ENCODE data around the gene ANO6.
"Not testable (repeated sequence)": the region's sequence is repeated elsewhere in the genome, so short reads cannot be mapped to it uniquely, and the experiment has no call there.

Gene ANO6

DNA sequence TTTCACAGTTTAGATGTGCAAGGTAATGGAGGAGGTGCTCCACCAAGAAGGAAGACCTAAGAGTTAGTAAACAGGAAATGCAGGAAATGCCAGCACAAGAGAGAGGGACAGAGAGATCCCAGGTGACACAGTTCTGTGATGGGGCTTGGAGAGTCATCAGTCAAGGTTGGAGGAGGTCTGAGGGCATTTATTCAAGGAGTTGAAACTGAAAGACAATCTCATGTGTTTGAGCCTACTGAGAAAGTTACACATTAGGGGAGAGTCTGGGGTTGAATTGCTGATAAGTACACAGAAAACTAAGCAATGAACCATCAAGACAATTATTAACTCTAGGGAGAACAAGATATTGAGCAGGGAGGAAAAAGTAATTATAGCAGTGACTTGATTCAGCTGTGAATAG is 138.5 kb downstream of the ANO6 start:
- DNase-seq, result no peak

DNA sequence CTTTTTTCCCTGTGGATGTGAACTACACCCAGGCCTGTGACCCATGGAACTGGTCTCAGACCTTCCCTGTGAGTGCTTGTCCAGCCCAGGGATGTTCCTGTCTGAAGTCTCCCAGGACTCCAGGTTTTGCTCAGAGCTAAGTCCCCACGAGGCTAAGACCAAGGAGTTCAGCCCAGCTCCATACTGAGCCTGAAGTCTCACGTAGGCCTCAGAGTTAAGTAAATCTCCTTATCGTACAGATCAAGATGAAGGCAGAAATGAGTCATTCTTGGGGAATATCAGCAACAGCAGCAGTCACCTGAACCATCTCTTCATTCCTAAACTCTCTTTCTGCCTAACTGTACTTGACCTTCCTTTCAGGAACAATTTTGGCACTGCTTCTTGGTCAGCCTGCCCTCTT is 139.8 kb downstream of the ANO6 start:
- no peak for DNase-seq

DNA sequence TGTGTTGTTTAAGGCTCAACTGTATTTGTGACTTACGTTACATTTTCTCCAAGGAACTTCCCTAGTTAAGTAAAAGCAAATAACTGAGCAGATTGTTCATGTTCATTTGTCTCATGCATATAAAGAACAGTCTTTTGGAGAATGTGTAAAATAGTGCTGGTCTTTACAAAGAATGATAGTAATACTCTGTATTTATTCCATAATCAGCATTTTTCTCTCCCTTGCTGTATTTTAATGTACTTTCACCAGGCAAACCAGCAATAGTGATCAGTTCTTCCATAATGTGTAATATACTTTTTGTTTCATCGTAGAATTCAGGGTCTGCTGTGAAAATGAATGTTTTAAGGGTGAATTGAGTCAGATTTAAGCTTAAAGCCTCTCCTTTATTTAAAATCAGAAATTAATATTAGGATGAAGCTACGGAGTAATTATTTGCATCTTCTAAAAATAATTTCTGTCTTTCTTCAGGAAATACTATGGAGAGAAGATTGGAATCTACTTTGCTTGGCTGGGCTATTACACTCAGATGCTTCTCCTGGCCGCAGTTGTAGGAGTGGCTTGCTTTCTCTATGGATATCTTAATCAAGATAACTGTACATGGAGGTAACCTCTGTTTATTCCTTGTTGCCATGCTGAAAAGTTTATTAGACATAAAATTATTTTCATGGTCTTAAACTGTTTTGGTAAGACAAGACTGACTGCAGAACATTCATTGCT is 141.1 kb downstream of the ANO6 start:
- no peak for DNase-seq

DNA sequence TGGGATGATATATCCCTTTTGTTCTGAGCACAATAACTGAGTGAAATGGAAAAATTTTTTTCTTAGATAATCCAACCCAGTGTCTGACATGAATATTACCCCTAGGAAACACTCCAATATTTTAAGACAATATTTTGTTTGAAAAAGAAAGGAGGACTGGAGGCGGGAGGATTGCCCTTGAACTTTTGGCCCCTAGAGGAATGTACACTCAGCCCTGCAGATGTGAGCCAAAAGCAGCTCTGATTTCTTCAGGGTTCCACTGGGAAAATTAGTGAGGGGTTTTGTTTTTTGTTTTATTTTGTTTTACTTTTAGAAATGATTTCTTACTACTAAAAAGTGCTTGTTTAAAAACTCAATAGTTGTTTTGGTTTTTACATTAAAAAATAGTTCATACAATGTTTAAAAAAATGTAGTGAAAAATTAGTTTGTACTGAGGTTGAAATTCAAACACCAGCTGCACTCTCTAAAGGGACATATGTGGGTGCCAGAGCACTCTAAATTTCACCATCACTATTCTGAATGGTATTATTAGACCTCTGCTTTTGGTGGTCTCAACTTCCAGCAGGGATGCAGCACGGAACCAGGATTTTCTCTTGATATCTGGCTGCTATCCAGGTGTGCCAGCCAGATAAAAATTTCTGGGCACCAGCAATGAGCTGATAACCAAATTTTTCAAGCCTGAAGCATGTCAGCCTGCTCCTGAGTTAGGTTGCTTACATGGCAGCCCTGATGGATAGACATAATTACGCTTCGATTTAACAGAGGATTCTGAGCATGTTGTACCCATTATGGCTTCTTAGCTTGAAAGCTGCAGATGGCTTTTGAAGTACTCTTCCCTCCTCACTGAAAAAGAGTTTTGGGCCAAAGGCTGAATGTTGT is 141.9 kb downstream of the ANO6 start:
- DNase-seq, result no peak

DNA sequence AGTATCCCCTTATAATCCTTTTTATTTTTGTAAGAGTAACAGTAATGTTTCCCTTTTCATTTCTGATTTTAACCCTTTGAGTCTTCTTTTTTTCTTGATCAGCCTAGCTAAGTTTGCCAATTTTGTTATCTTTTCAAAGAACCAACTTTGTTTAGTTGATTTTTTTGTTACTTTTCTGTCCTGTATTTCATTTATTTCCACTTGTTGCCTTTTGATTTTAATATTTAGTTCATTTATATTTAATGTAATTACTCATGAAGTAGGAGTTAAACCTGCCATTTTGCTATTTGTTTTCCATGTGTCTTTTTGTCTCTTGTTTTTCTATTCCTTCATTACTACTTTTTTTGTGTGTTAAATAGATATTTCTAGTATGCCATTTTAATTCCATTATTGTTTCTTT is 146.4 kb downstream of the ANO6 start:
- DNase-seq, result no peak

DNA sequence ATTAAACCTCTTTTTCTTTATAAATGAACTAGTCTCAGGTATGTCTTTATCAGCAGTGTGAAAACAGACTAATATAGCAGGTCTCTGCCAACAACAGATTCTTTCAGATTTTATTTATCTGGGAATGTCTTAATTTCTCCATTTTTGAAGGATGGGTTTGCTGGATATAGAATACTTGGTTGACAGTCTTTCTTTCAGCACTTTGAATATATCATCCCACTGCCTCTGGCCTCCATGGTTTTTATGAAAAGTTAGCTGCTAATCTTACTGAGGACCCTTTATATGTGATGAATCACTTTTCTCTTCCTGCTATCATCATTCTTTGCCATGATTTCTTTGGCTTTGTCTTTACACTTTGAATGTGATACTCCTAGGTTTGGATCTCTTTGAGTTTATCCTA is 148.0 kb downstream of the ANO6 start:
- no peak for DNase-seq

DNA sequence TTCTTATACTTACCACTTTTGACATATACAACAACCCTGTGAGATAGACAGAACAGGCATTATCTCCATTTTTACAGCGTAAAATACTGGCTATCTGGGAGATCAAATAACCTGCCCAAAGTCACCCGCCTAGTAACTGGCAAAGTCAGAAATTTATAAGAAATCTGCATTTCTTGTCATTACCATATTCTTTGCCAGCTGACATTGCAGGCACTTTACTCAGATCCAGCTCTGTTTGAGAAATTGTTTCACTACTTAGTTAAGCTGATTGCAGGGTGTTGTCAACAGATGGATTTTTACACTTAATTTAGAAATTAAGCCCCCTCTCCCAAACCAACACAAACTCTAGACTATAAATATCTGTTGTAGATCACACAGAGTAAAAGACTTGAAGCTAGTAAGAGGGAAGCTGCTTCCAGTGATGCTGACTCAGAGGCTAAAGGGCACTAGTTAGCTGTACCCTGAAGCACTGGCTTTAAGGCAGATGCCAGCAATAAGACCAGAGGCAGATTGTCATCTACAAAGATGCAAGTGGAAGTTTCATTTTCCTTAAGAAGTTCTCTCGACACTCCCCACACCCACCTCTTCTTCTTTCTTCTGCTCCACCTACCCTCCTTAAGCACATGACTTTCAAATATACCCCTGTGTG is 153.1 kb downstream of the ANO6 start:
- DNase-seq, result no peak

DNA sequence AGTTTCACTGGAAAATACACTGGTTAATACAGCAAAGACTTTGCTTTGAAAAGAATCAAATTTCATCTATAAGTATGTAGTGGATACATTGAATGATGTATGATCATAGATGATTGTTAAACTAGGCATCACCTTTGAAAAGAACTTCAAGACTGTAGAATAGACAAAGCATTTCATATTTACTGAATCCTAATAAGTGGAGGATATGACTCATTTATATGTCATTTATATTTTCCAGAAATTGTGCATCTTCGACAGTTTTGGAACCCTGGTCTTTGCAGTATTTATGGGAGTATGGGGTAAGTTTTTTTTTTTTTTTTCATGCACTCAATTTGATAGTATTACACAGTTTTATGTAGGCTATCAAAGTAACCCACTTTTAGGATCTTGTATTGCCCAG is 161.9 kb downstream of the ANO6 start:
- no peak for DNase-seq

DNA sequence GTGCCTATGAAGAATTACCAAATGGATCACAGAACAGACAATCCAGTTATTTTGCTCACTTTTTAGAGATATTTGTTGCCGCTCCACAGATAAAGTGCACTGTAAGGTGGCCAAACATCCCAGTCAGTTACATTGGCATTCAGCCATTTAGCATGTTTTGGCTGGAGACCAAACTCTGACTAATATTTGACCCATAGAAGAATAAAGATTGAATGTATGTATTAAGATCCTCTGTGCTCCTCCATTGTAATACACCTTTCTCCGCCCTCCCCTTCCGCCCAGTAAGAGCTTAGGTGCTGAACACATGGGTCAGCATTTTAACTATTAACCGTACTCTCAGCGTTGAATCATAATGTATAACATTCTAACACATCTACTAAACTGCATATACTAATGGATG is 163.4 kb downstream of the ANO6 start:
- DNase-seq, result no peak

DNA sequence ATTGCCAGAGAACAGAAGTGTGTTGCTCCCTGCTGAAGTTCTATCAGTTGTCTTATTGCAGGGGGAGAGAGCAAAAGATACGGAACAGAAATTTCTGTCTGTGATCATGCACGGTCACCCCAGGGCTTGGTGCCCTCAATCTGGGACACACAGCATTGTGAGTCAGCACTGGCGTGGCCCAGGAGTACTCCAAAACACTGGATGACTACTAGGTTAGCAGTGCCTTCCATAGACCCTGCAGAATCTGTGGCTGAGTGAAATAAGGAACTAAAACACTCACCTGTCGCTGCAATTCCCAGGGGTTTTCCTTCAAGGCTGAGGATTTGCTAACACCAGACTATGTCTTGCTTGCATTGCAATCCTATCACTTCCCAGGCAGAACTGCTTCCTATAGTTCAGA is 165.5 kb downstream of the ANO6 start:
- no peak for DNase-seq

DNA sequence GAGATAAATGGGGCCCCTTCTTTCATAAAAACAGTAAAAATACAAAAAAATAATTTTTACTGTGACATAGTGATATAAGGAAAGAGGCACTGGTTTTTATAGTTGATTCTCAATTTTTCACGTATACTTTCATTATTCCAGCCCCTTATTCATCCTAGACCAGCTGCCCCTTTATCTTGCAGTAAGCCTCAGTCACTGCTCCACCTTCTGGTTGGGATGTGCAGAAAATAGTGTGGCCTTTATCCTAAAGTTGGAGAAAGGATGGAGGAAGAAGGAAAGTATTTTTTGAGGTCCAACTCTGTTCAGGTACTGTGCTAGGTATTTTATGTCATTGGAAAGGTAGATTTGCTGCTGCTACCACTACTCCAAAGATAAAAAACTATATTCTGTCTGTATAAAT is 172.7 kb downstream of the ANO6 start:
- DNase-seq, result no peak

DNA sequence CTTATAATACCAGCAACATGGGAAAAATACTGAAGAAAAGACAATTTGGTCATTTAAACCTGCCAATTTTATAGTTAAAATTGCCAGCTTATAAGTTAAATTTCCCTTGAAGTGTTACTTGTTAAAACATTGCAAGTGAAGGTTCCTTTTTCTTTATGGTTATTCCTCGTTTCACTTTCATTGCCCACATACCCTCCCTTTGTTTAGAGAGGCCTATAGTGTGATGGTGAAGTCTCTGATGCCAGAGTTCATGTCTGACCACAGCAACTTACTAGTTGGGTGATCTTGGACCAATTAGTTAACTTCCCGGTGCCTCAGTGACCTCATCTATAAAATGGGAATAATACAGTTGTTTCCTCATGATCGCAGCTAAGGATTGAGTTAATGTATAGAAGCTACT is 173.5 kb downstream of the ANO6 start:
- DNase-seq, result no peak

DNA sequence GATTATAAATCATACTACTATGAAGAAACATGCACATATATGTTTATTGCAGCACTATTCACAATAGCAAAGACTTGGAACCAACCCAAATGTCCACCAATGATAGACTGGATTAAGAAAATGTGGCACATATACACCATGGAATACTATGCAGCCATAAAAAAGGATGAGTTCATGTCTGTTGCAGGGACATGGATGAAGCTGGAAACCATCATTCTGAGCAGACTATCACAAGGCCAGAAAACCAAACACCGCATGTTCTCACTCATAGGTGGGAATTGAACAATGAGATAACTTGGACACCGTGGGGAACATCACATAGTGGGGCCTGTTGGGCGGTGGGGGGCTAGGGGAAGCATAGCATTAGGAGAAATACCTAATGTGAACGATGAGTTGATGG is 181.6 kb downstream of the ANO6 start:
- DNase-seq, result not testable (repeated sequence)

DNA sequence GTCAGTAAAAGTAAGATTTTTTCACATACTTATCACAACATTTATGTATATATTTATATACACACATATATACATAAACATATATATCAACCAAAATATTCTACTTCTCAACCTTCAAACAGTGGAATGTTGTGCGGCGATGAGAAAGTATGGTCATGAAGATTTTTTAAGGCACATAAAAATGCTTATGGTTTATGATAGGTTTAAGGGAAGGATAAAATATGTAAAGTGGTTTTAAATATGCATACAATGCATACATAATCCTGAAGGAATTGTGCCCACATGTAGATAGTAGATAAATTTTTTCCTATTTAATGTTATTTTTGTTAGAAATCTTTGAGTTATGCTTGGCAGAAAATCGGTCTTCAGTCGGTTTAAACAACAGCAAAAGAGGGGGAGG is 182.7 kb downstream of the ANO6 start:
- no peak for DNase-seq

DNA sequence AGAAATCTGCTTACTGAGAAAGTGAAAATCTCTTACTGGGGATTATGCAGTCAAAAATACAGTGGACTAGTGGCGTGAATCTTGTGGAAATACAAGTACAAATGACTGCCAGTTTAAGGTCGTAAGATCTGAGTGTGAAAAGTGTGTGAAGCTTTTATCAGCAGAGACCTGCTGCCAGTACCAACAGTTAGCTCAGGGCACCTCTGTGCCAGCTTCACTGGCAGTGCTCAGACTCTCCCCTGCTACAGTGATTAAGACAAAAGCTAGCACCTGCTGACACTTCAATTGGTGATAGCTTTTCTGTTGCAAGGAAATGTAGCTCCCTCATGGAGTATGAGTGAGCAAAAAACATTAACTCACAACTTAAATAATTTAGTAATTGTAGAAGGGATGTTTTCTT is 185.1 kb downstream of the ANO6 start:
- no peak for DNase-seq

DNA sequence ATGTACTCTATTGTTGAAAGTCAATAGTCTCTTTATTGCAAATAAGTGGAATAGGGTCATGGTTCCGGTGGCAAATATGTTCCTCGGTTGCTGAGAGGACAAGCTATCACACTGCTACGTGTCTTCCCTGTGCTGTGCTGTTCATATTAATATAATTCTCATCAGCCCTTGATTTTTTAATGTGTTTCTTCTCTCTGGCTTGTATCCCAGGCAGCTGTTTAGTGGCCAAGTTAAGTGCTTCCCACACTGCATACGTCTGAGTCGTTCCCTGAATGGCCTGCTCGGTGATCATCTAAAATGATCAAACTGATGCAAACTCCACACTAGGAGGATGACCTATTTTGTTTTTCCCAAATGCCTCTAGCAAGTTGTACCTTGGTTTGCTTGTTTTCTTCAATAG is 186.4 kb downstream of the ANO6 start:
- DNase-seq, result no peak

DNA sequence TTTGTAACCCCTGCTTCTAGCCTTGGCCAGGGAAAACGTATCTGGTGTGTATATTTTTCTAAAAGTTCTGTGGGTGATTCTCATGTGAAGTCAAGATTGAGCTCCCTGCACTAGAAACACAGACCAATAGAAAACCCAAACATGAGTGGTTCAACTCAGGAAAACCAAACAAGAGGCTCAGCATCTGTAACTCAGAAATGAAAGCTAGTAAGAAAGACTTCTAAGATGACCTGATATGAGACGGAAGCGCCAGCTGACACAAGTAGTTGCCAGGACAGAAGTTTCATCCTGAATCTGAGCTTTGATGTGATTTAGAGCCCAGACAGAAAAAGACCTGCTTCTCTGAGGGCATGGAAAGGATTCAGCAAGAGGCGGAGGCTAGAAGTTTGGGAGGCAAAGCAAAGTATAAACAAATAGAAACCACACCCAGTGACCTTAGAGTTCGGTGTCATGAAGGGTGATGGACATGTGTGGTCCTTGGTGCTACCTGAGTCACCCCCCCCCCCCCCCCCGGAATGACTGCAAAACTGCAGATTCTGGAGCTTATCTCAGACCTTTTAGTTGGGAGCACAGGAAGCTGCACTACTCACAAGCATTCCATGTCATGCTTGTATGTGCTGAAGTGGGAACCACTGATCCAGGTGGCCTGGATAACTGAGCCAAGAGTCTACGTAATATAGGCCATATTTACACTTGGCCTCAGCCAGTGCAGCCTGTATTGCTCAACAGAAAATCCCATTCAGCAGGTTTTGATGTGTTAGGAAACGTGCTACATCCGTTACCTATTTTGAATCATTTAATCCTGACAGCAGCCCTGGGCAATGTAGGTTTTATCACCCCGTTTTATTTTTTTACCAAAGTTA is 191.3 kb downstream of the ANO6 start:
- no peak for DNase-seq

DNA sequence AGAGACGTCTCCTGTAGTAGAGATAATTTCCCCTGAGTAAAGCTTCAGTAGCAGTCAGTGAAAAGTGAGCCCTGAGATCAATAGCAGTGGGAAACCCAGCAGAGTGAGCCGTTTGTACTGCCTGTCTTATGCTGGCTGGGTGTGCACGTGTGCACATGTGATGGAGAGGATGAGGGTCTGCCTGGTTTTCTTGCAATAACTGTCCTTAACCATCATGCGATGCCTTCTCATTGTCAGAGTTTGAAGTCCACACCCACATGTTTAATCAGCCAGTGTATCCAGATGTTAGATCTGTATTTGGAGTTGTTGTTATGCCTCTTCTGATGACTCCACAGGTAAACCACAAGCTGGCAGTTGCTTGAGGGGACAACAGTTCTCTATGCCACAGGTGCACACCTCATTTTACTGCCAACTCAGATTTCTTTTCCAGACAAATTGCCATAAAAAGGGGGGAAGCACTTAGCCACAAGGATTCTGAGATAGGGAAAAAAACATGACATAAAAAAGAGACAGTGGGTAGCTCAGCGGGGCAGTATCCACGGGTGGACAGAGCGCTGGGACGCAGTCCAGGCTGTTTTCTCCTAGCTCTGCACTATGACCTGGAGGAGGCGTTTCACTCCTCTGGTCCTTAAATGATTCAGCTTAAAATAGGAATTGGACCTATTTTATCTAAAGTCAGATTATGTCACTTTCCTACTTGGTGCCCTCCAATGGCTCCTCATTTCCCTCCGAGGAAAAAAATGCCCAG is 192.3 kb downstream of the ANO6 start:
- DNase-seq, result no peak

DNA sequence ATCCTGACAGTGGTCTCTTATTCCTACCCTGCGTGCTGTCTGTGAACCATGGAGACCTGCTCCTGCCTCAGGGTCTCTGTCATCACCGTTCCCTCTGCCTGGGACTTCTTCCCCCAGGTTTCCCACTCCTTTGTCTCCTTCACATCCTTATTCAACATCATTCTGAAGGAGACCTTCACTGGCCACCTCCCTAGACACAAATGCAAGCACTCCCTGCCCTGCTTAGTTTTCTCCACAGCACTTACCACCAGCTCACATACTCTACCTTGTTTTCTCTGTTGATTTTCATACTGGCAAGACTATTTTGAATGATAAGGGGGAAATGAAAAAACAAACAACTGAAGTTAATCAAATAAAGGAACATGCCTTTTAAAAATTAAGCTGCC is 192.8 kb downstream of the ANO6 start:
- DNase-seq, result no peak

DNA sequence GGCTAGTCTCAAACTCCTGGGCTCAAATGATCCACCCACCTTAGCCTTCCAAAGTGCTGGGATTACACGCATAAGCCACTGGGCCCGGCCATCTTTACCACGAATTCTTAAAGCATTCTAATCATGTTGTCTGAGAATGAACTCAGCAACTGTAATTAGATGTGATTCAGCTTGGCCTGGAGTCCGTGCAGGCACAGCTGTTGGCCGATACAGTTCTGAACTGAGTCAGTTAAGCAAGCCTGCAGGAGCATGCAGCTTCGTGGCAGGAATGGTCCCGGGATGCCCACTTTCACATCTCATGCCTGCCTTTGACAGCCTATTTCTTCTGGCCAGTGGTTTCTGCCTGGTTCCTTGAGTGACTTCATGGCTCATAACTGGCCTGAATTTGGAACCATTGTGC is 194.1 kb downstream of the ANO6 start:
- no peak for DNase-seq

DNA sequence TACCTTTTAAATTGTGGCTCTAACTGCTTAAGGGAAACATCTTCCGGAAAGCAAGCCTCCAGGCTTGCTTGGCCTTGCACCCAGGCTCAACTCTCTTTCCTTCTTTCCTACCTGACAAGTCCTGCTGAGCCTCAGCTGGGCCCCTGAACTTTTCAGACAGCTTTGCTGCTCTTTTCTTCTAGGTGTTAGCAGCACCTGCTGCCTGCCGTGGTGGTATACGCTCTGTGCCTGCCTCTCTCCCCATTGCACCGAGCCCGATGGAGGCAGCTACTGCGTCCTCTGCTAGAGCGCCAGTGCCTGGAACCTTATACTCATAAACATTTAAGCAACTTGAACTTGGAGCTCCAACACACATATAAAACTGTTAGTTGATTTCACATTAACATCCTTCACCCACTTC is 195.7 kb downstream of the ANO6 start:
- DNase-seq, result no peak

DNA sequence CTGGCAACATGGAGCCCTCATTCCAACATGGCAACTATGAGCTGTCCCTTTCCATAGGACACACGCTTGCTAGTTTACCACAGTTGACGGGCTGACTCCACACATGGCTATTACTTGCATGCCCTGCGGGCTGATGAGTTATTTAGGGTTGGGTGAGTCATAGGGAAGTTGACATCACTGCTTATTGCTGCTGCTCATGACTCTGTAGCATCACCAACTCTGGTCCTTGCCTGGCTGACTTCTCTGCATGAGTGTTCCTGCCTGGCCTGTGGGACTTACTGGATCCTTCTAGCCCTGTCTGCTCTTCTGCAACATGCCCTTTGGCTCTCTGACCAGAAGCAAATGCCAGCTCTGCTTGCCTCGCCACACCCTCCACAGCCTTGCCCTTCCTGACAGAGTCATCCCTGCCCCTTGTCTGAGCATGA is 199.5 kb downstream of the ANO6 start:
- no peak for DNase-seq
